K562 (cell line): ENCODE data around the gene IQSEC3.

Experiments
- ADNP ChIP-seq: fragments of 200-800 bp; sonication (Bioruptor generic); IDR thresholded peaks from 2 replicates; pipeline ENCODE4 v1.6.1; 2016; ENCODE audit warnings: missing genetic modification characterization, missing compliant biosample characterization
- TCF7L2 ChIP-seq: fragments of 150-350 bp; IDR thresholded peaks from 2 replicates; pipeline ENCODE4 v1.6.1; 2016; ENCODE audit warnings: low read depth, mild to moderate bottlenecking, low read length, moderate library complexity
- ZNF263 ChIP-seq: sonication (generic); formaldehyde crosslinking; IDR thresholded peaks from 2 replicates; pipeline ENCODE4 v1.8.0; 2022; ENCODE audit warnings: mild to moderate bottlenecking, missing genetic modification reagents, borderline replicate concordance
- ZNF644 ChIP-seq: fragments of 200-800 bp; sonication (Bioruptor generic); IDR thresholded peaks from 2 replicates; pipeline ENCODE4 v1.6.1; 2016; ENCODE audit warnings: low read depth, missing genetic modification characterization, missing compliant biosample characterization

GRCh38 chr12:143964-144649 is 77.5 kb downstream of the IQSEC3 start:
- TF ChIP-seq ZNF263 (CRISPR knock-in tag) (no peak), ZNF644 (no peak), TCF7L2 (no peak), ADNP (tag) (no peak)
